Spleen (tissue), 7 donors: ENCODE measurements around the gene KIF12.

Source experiments
- POLR2A ChIP-seq, 3 donors: fragments of 450-650 bp; IDR thresholded peaks; one replicate each; pipeline ENCODE4 v1.5.1; 2017; ENCODE audit warnings: antibody characterized with exemption in 3 of 3, mild to moderate bottlenecking in 1 of 3
- POLR2AphosphoS5 ChIP-seq, 3 donors: sonication (generic); formaldehyde crosslinking; IDR thresholded peaks; one replicate each; pipeline ENCODE4 v1.5.1; 2017; ENCODE audit warnings: antibody characterized with exemption in 3 of 3
- TF ChIP-seq, protein P1 (sequence below), 11 experiments: fragments of 200-600 bp in 7 of 11; fragments of 450-650 bp in 4 of 11; sonication (generic) in 4 of 11; IDR thresholded peaks in 8 of 11; conservative IDR thresholded peaks in 3 of 11; 1 replicate in 7 of 11; 2 replicates in 4 of 11; pipeline versions ENCODE4 v1.4.0 to v1.8.0; 2016 to 2021; ENCODE audit warnings: antibody characterized with exemption in 11 of 11, inconsistent platforms in 4 of 11, mild to moderate bottlenecking in 1 of 11
- donor health status: DM: no; HTN: no; CAD: no; lungs with moderate emphysema.
- donor health status: DM: no; HTN: no; CAD: no.
- donor health status: DM: no; HTN: no; CAD: no.

- TF ChIP-seq POLR2AphosphoS5 (IDR thresholded peaks at IDR 0.05) = no peak
- TF ChIP-seq, protein P1, sequence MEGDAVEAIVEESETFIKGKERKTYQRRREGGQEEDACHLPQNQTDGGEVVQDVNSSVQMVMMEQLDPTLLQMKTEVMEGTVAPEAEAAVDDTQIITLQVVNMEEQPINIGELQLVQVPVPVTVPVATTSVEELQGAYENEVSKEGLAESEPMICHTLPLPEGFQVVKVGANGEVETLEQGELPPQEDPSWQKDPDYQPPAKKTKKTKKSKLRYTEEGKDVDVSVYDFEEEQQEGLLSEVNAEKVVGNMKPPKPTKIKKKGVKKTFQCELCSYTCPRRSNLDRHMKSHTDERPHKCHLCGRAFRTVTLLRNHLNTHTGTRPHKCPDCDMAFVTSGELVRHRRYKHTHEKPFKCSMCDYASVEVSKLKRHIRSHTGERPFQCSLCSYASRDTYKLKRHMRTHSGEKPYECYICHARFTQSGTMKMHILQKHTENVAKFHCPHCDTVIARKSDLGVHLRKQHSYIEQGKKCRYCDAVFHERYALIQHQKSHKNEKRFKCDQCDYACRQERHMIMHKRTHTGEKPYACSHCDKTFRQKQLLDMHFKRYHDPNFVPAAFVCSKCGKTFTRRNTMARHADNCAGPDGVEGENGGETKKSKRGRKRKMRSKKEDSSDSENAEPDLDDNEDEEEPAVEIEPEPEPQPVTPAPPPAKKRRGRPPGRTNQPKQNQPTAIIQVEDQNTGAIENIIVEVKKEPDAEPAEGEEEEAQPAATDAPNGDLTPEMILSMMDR (IDR thresholded peaks at IDR 0.05 in 8 of 11, conservative IDR thresholded peaks at IDR 0.05 in 3 of 11) = no peak
- TF ChIP-seq POLR2A (IDR thresholded peaks at IDR 0.05) = no peak
Observed at GRCh38 chr9:114102484-114102883, 3.4 kb upstream of the KIF12 start.
